Kidney (tissue), 14 donors: ENCODE results near the gene LSM8. TPM values are rescaled to one million over a fixed set of nuclear protein-coding genes. Genes with fewer than 3 reads are reported as not detected.

Experiments used
- DNase-seq, 5 donors: peaks; one replicate each; pipeline ENCODE4 v3.0.0-alpha.2; 2013 to 2020
- FAIRE-seq: peaks from 2 replicates; lab custom pipeline; 2012; peaks lifted over from hg19 to GRCh38; lab: Jason Lieb, UNC
- H3K27ac ChIP-seq, 2 donors: one replicate each; pipeline ENCODE4 v1.7.0; 2013; ENCODE audit warnings: low read depth in 2 of 2, low read length in 2 of 2, inconsistent platforms in 1 of 2
- H3K27me3 ChIP-seq: one replicate; pipeline ENCODE4 v1.7.1; 2013; ENCODE audit warnings: low read length, inconsistent platforms; ENCODE audit not compliant: control insufficient read depth, insufficient read depth
- H3K36me3 ChIP-seq, 3 donors: one replicate each; pipeline versions ENCODE4 v1.7.0 to v1.7.1; 2013; ENCODE audit warnings: low read length in 3 of 3, control low read depth in 1 of 3, inconsistent platforms in 1 of 3; ENCODE audit not compliant: insufficient read depth in 3 of 3, control insufficient read depth in 2 of 3
- H3K4me1 ChIP-seq, 3 donors: one replicate each; pipeline versions ENCODE4 v1.7.0 to v1.7.1; 2013; ENCODE audit warnings: low read length in 3 of 3, inconsistent platforms in 1 of 3, low read depth in 1 of 3; ENCODE audit not compliant: control insufficient read depth in 2 of 3, insufficient read depth in 2 of 3
- H3K4me3 ChIP-seq, 3 donors: one replicate each; pipeline versions ENCODE4 v1.7.0 to v1.8.1; 2013; ENCODE audit warnings: low read length in 3 of 3, control low read depth in 1 of 3, inconsistent platforms in 1 of 3
- H3K9ac ChIP-seq, 3 donors: one replicate each; pipeline versions ENCODE4 v1.7.0 to v1.7.1; 2013; ENCODE audit warnings: low read length in 3 of 3, control low read depth in 1 of 3, inconsistent platforms in 1 of 3
- H3K9me3 ChIP-seq, 3 donors: one replicate each; pipeline versions ENCODE4 v1.7.0 to v1.7.1; 2013; ENCODE audit warnings: low read length in 3 of 3, control low read depth in 1 of 3, inconsistent platforms in 1 of 3; ENCODE audit not compliant: control insufficient read depth in 2 of 3, insufficient read depth in 1 of 3
- intact Hi-C: fragments of 100-400 bp; cut with DNase I; formaldehyde crosslinking; loops from one replicate; pipeline ENCODE4 v1.11.1; 2022
- polyA plus RNA-seq: library from polyadenylated mRNA; stranded (reverse); fragments of 350-450 nt; fragmentation: Illumina TruSeq; extraction: RNeasy Lipid Tissue Mini Kit (QIAGEN cat#74804); gene quantifications from one replicate; pipeline ENCODE4 v1.2.3, GENCODE V29; 2014; ENCODE audit warnings: low read depth, low replicate concordance; ENCODE audit not compliant: insufficient read depth
- total RNA-seq: library from RNA; stranded (reverse); fragmentation: NEBNext Ultra II Directional; extraction: Animal tissue kit (Norgen Biotek cat#: 25700); gene quantifications from one replicate; pipeline ENCODE4 v1.2.1, GENCODE V29; 2021
- TF ChIP-seq, protein P1 (sequence below): IDR thresholded peaks from 3 replicates; pipeline ENCODE4 v1.5.1; 2012; ENCODE audit warnings: mild to moderate bottlenecking, moderate library complexity, borderline replicate concordance; ENCODE audit not compliant: insufficient read depth; ENCODE audit errors: extremely low read depth
- donor health status: control.
- donor health status: control.
- donor health status: control.
- donor health status: control.
- donor health status: control.
- donor health status: DM: yes; HTN: yes; CAD: no.
- donor health status: Normal renal cell carcinoma (clear cell type).

Gene LSM8
- total and polyA plus RNA-seq, 2 donors from 2014 or later, result 27.4 to 28.2 TPM

DNA sequence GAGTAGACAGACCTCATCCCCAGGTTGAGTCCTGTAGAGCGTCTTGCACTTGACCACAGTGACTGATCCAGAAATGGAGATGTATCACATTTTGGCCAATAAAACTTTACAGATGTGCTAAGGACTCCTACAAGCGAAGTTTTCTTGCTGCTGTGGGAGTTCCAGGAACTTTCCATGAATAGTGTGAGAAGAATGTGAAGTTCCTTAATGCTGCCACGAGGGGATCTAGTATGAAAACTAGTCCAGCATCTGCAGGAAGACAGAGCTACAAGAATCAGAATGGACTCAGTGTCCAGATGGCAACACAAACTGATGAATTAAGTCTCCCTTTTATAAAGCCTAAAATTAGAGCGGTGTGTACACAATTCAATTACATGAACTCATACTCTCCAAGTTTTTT, 14.8 kb upstream of the LSM8 start:
- H3K4me3 ChIP-seq, result no peak overlapping the region
- DNase-seq (no peak), FAIRE-seq (no peak)
- no peaks in the 10 kb centered on the region for H3K4me1 ChIP-seq
- no peak overlapping the region for H3K9ac ChIP-seq
- H3K9me3 ChIP-seq, result no peaks in the 10 kb centered on the region
- intact Hi-C loops, result no loop called here
- TF ChIP-seq, protein P1, sequence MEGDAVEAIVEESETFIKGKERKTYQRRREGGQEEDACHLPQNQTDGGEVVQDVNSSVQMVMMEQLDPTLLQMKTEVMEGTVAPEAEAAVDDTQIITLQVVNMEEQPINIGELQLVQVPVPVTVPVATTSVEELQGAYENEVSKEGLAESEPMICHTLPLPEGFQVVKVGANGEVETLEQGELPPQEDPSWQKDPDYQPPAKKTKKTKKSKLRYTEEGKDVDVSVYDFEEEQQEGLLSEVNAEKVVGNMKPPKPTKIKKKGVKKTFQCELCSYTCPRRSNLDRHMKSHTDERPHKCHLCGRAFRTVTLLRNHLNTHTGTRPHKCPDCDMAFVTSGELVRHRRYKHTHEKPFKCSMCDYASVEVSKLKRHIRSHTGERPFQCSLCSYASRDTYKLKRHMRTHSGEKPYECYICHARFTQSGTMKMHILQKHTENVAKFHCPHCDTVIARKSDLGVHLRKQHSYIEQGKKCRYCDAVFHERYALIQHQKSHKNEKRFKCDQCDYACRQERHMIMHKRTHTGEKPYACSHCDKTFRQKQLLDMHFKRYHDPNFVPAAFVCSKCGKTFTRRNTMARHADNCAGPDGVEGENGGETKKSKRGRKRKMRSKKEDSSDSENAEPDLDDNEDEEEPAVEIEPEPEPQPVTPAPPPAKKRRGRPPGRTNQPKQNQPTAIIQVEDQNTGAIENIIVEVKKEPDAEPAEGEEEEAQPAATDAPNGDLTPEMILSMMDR, result no peak
- no peaks in the 10 kb centered on the region for H3K27me3 ChIP-seq
- H3K27ac ChIP-seq, result no peak overlapping the region
- H3K36me3 ChIP-seq, result no peaks in the 10 kb centered on the region

- intact Hi-C loops, result no loop called here
- TF ChIP-seq, protein P1, result no peak
- no peaks in the 10 kb centered on the region for H3K36me3 ChIP-seq
- H3K9ac ChIP-seq, result no peak overlapping the region
- H3K27me3 ChIP-seq, result no peaks in the 10 kb centered on the region
- DNase-seq, result no peak
- H3K4me1 ChIP-seq, result no peaks in the 10 kb centered on the region
- no peak overlapping the region for H3K27ac ChIP-seq
- no peaks in the 10 kb centered on the region for H3K9me3 ChIP-seq
- FAIRE-seq, result no peak
- H3K4me3 ChIP-seq, result no peak overlapping the region
Measured at GRCh38 chr7:118175740-118176139, 8.2 kb upstream of the LSM8 start.

GRCh38 chr7:118179191-118179590, 4.8 kb upstream of the LSM8 start:
- Histone ChIP-seq H3K9ac (no peak overlapping the region), H3K9me3 (no peaks in the 10 kb centered on the region), H3K36me3 (no peaks in the 10 kb centered on the region), H3K27ac (no peak overlapping the region), H3K4me3 (no peak overlapping the region), H3K27me3 (no peaks in the 10 kb centered on the region), H3K4me1 (peaks cover 0 to 4% (median 0%) of the 10 kb centered on the region in 3 donors)
- TF ChIP-seq, protein P1, result no peak
- DNase-seq (peak in 1 of 5 donors; percentile 21), FAIRE-seq (no peak)
- intact Hi-C loops, result no loop called here
